ENCODE results near the gene ZNF605.

DNA sequence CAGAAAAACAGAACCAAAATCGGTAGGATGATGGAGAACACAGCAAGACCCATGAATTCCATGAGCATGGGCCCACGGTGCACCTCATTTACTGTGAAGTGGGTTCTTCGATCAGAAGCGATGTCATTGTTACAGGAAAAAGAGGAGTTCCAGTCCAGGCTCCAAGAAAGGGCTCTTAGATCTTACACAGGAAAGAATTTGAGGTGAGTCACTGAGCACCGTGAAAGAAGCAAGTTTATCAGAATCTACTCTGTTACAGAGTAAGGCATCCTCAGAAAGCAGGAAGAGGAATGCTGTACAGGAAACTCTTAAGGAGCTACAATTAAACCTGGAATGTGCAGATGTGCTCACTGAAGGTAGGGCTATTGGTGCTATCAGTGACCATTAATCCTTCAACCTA, 57.1 kb downstream of the ZNF605 start:
- TF ChIP-seq CTCF (IDR thresholded peaks at IDR 0.05) (no peak), POLR2AphosphoS5 (IDR thresholded peaks at IDR 0.05) (no peak), POLR2A (IDR thresholded peaks at IDR 0.05) (no peak)

All from prostate gland (tissue), 2 donors.